Hepatocyte (in vitro differentiated cells): ENCODE results near the gene RGS3. TPM values are rescaled to one million over a fixed set of nuclear protein-coding genes. Genes with fewer than 3 reads are reported as not detected.

Experiments used
- DNase-seq: peaks from one replicate; pipeline ENCODE4 v3.0.0-alpha.2; 2016; ENCODE audit warnings: low spot score
- H2AFZ ChIP-seq: fragments of 200-600 bp; sonication (generic); 2 replicates; pipeline ENCODE4 v1.6.0; 2016; ENCODE audit warnings: antibody characterized with exemption, mild to moderate bottlenecking
- H3K27ac ChIP-seq: fragments of 200-600 bp; sonication (generic); 2 replicates; pipeline ENCODE4 v1.5.1; 2016; ENCODE audit warnings: mild to moderate bottlenecking
- H3K27me3 ChIP-seq: fragments of 200-600 bp; sonication (generic); 2 replicates; pipeline ENCODE4 v1.6.1; 2016
- H3K36me3 ChIP-seq: fragments of 200-600 bp; sonication (generic); replicated peaks from 2 replicates; pipeline ENCODE4 v1.5.1; 2016; ENCODE audit warnings: low read depth; ENCODE audit not compliant: insufficient read depth
- H3K4me1 ChIP-seq: fragments of 200-600 bp; sonication (generic); 2 replicates; pipeline ENCODE4 v1.5.1; 2016; ENCODE audit warnings: mild to moderate bottlenecking, moderate library complexity; ENCODE audit not compliant: insufficient read depth
- H3K4me2 ChIP-seq: fragments of 200-600 bp; sonication (generic); 2 replicates; pipeline ENCODE4 v1.6.0; 2016
- H3K4me3 ChIP-seq: fragments of 200-600 bp; sonication (generic); 2 replicates; pipeline ENCODE4 v1.5.1; 2016; ENCODE audit warnings: mild to moderate bottlenecking
- H3K79me2 ChIP-seq: fragments of 200-600 bp; sonication (generic); 2 replicates; pipeline ENCODE4 v1.6.0; 2017; ENCODE audit warnings: mild to moderate bottlenecking
- H3K9me2 ChIP-seq: fragments of 200-600 bp; sonication (generic); replicated peaks from 2 replicates; pipeline ENCODE4 v1.6.0; 2017; ENCODE audit warnings: mild to moderate bottlenecking; ENCODE audit not compliant: insufficient read depth
- H3K9me3 ChIP-seq: fragments of 200-600 bp; sonication (generic); 2 replicates; pipeline ENCODE4 v1.5.1; 2016; ENCODE audit warnings: low read depth, mild to moderate bottlenecking
- H4K20me1 ChIP-seq: fragments of 200-600 bp; sonication (generic); 2 replicates; pipeline ENCODE4 v1.6.0; 2016; ENCODE audit warnings: mild to moderate bottlenecking; ENCODE audit not compliant: insufficient read depth, poor library complexity, severe bottlenecking
- EZH2 ChIP-seq: fragments of 200-600 bp; sonication (generic); IDR thresholded peaks from 2 replicates; pipeline ENCODE4 v1.6.1; 2016; ENCODE audit warnings: antibody characterized with exemption, mild to moderate bottlenecking, borderline replicate concordance
- EZH2phosphoT487 ChIP-seq: fragments of 200-600 bp; sonication (generic); IDR thresholded peaks from one replicate; pipeline ENCODE4 v1.6.1; 2018; ENCODE audit warnings: antibody characterized with exemption, mild to moderate bottlenecking, low read depth, moderate library complexity; ENCODE audit not compliant: unreplicated experiment, severe bottlenecking
- WGBS: methylation state at CpG from one replicate; pipeline ENCODE4 v1.1.6; 2016; ENCODE audit warnings: low lambda C conversion rate; ENCODE audit errors: missing lambda C conversion rate; 5-methylcytosine and 5-hydroxymethylcytosine counted together
- polyA plus RNA-seq: library from polyadenylated mRNA; unstranded; fragments of >200 nt; fragmentation: Nextera tagmentation; extraction: Ambion mirVana; gene quantifications from 2 replicates; pipeline ENCODE4 v1.2.1, GENCODE V29; 2016
- total RNA-seq: library from RNA; depleted of rRNA; stranded (reverse); fragments of >200 nt; gene quantifications from 2 replicates; pipeline ENCODE4 v1.2.3, GENCODE V29; 2014
- TF ChIP-seq, protein P1 (sequence below): fragments of 200-600 bp; sonication (generic); IDR thresholded peaks from 2 replicates; pipeline ENCODE4 v1.5.1; 2016; ENCODE audit warnings: antibody characterized with exemption, mild to moderate bottlenecking; ENCODE audit not compliant: poor library complexity

RGS3 gene
- total and polyA plus RNA-seq, 2 experiments from 2014 or later, result 48.0 to 62.7 TPM

DNA sequence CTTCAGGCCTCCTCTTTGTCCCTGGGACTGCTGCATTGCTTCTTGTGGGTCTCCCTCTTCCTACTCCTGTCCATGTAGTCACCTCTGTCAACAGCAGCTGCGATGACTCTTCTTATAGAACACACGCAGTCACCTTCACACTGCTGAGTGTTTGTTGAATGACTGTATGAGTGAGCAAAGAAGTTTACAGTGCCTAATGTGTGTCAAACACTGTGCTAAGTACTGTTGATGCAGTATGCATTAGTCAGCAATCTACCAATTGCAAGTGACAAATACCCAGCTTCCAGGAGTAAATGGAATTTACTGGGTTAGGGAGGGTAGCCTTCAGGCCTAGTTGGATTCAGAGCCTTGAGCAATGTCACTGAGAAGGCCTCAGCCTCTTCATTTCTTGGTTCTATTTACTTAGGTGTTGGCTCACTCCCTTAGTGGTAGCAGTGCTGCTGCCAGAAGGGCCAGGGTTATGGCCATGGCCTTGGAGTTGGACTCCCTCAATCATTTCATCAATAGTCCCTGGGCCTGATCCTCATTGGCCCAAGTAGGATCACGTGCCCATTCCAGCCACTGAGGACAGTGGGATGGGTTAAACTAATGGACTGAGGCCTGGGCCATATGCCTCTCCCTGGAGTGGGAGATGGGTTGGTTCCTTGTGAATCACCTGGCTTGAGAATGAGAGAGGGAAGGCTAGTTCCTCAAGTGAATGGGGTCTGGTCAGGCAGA is 93.5 kb downstream of the RGS3 start:
- no peaks in the 10 kb centered on the region for H3K27me3 ChIP-seq
- no peak overlapping the region for H3K4me2 ChIP-seq
- H3K4me3 ChIP-seq, result no peak overlapping the region
- no peak overlapping the region for H3K27ac ChIP-seq
- H3K4me1 ChIP-seq, result peaks cover 10% of the 10 kb centered on the region
- H4K20me1 ChIP-seq, result no peaks in the 10 kb centered on the region
- H3K36me3 ChIP-seq, result no peaks in the 10 kb centered on the region
- DNase-seq, result no peak
- TF ChIP-seq, protein P1, sequence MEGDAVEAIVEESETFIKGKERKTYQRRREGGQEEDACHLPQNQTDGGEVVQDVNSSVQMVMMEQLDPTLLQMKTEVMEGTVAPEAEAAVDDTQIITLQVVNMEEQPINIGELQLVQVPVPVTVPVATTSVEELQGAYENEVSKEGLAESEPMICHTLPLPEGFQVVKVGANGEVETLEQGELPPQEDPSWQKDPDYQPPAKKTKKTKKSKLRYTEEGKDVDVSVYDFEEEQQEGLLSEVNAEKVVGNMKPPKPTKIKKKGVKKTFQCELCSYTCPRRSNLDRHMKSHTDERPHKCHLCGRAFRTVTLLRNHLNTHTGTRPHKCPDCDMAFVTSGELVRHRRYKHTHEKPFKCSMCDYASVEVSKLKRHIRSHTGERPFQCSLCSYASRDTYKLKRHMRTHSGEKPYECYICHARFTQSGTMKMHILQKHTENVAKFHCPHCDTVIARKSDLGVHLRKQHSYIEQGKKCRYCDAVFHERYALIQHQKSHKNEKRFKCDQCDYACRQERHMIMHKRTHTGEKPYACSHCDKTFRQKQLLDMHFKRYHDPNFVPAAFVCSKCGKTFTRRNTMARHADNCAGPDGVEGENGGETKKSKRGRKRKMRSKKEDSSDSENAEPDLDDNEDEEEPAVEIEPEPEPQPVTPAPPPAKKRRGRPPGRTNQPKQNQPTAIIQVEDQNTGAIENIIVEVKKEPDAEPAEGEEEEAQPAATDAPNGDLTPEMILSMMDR, result no peak
- TF ChIP-seq EZH2 (no peak), EZH2phosphoT487 (no peak)
- no peaks in the 10 kb centered on the region for H3K79me2 ChIP-seq
- H3K9me3 ChIP-seq, result no peaks in the 10 kb centered on the region
- 94% methylated on average over 3 of the region's 3 CpGs for WGBS
- no peaks in the 10 kb centered on the region for H3K9me2 ChIP-seq
- no peak overlapping the region for H2AFZ ChIP-seq

DNA sequence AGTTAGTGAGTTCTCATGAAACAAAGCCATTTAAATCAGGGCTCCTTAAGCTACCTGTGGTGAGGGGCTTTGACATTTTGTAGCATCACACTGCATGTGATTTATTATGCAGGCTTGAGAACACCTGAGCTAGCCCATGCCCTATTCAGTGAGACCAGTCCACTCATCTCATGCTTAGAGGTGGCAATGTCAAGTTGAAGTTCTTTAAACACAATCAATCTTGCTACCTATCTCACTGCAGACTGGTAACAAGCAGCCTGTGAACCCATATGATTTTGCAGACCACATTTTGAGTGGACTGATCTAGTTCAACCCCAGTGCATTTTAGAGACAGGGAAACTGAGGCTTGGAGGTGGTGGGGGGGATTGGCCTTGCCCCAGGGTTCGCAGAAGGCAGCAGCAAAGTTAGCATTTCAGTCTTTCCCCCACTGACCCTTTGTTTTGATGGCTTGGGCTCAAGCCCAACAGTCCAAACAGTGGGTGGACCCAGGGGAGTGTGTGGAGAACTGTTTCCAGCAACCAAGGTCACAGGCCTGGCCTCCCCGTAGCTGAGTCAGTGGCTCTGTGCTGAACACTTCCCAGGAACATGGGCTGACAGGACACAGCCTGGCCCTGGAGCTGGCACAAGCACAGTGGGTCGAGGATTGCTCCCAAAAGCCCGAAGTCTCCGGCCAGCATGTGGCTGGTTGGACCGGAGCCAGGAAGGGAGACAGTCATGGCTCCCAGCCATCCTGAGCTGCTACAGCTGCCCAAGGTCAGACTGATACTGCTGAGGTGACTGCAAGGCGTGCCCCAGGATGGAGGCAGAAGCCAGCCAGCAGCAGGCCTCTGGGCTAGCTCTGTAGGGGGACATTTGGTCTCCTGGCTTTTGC is 95.3 kb downstream of the RGS3 start:
- Histone ChIP-seq H3K27me3 (no peaks in the 10 kb centered on the region), H3K36me3 (no peaks in the 10 kb centered on the region), H3K4me2 (no peak overlapping the region), H3K4me1 (peaks cover 13% of the 10 kb centered on the region), H4K20me1 (no peaks in the 10 kb centered on the region), H2AFZ (no peak overlapping the region), H3K4me3 (no peak overlapping the region), H3K27ac (peak overlapping the region; percentile 23), H3K9me3 (no peaks in the 10 kb centered on the region), H3K79me2 (no peaks in the 10 kb centered on the region), H3K9me2 (no peaks in the 10 kb centered on the region)
- WGBS, result 69% methylated on average over 7 of the region's 7 CpGs
- TF ChIP-seq EZH2phosphoT487, result no peak
- TF ChIP-seq, protein P1, result no peak
- TF ChIP-seq EZH2, result no peak
- peak; percentile 65 for DNase-seq

GRCh38 chr9:113559834-113560800 is 96.6 kb downstream of the RGS3 start:
- Histone ChIP-seq H3K4me3 (no peak overlapping the region), H3K79me2 (no peaks in the 10 kb centered on the region), H3K9me3 (no peaks in the 10 kb centered on the region), H3K4me2 (no peak overlapping the region), H3K27ac (no peak overlapping the region), H4K20me1 (no peaks in the 10 kb centered on the region), H2AFZ (no peak overlapping the region), H3K27me3 (no peaks in the 10 kb centered on the region), H3K9me2 (no peaks in the 10 kb centered on the region), H3K4me1 (peaks cover 26% of the 10 kb centered on the region), H3K36me3 (no peaks in the 10 kb centered on the region)
- TF ChIP-seq EZH2 (no peak), EZH2phosphoT487 (no peak)
- TF ChIP-seq, protein P1, result no peak
- DNase-seq, result no peak
- 91% methylated on average over 12 of the region's 12 CpGs for WGBS
